HG02870 (cell line): Measurements from ENCODE around the gene RCSD1.
"Not testable (repeated sequence)": the region's sequence is repeated elsewhere in the genome, so short reads cannot be mapped to it uniquely, and the experiment has no call there.

ENCODE experiments used
- ATAC-seq: cut with Tn5 transposase; IDR thresholded peaks from one replicate; pipeline ENCODE4 v1.9.1; 2021; ENCODE audit warnings: mild to moderate bottlenecking, moderate library complexity; ENCODE audit not compliant: unreplicated experiment

The RCSD1 gene, protein sequence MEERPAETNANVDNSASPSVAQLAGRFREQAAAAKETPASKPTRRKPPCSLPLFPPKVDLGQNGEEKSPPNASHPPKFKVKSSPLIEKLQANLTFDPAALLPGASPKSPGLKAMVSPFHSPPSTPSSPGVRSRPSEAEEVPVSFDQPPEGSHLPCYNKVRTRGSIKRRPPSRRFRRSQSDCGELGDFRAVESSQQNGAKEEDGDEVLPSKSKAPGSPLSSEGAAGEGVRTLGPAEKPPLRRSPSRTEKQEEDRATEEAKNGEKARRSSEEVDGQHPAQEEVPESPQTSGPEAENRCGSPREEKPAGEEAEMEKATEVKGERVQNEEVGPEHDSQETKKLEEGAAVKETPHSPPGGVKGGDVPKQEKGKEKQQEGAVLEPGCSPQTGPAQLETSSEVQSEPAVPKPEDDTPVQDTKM

DNA sequence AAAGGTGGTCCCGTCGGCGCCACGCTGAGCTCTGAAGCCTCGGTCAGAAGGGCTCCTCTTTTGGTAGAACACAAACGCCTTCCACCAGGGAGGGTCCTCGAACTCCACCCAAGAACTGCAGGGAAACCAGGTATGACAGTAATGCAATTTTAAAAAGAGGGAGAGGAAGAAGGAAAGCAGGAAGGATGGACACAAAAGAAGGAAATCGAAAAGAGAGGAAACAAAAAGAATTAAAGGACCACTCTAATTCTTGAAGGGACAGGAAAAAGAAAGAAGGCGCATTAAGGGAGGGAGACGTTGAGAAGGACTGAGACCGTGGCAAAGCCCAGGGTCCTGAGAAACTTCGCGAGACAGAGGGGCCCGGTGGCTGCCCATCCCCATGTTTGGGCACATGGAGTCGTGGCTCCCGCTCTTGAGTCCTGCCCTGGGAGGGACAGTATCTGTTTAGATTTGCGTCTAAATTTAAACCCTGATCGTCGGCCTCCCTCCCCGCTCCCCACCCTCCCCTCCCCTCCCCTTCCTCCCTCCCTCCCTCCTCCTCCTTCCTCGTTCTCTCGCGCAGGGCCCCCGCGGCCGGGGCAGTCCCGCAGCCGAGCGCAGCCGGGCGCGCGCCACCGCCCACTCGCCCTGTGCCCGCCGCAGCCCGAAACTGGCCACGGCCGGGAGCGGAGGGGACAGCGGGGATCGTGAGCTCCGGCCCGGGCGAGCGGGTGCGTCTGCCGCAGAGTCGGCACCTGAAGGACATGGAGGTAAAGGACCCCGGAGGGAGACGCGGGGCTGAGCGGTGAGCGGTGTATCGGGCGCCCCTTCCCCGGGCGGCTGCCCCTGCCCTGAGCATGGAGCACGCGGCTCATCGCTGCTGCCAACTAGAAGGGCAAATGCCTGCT, at the start of gene RCSD1:
RCSD1 (plus strand) TSS at position 552 of the 887 bp plus-strand sequence; CDS start at position 744, 192 bp downstream.
- ATAC-seq, result no peak

DNA sequence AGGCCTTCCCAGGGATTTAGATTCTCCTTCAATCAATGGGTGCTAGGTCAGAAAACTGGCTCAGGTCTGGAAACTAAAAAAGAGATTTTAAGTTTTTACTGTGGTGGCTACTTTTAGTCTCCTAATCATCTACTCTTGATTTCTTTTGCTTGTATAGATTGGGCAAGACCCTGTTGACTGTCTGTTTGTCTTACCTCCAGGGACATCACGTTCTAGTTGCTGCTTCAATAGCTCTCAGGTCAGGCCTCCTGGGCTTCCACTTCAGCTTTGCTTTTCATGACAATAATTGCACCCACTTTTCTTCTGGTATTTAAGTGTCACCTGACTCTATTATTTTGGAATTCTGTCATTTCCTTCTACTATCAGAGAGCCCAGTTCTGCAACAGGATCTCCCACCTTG, 48.0 kb upstream of the RCSD1 start:
- no peak for ATAC-seq

DNA sequence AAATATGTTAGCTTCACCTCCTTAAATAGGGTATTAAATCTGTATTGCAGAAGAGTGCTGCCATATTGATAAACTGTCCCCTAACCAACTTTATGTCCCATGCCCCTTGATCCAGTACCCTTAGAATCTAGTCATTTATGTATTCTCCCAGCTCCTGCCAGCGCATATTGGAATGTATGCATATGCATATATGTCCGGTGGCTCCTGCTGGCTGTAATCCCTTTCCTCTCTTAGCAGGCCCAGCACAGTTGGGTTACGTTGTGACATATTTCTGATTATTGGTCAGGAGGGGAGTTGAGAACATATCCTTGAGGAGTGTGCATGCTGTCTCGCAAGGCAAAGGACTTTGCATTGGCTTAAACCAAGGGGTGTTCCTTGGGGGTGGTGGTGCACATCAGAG, 47.3 kb upstream of the RCSD1 start:
- no peak for ATAC-seq

DNA sequence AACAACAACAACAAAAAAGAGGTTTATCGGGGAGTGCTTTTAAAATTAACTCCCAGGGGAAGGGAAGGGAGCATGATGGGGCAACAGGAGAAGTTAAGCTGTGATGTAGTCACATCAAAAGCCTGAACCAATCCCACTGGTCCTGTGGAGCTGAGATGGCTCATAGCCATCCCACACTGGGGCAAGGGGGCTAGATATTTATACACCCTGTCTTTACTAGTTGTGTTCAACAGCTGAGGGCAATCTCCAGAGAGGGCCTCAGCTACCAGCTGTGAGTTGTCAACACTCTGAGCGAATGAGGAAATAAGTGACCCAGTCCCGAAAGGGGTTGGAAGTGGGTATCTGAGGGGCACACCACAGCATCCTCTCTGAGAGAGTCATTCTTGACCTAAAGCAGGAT, 45.5 kb upstream of the RCSD1 start:
- no peak for ATAC-seq

DNA sequence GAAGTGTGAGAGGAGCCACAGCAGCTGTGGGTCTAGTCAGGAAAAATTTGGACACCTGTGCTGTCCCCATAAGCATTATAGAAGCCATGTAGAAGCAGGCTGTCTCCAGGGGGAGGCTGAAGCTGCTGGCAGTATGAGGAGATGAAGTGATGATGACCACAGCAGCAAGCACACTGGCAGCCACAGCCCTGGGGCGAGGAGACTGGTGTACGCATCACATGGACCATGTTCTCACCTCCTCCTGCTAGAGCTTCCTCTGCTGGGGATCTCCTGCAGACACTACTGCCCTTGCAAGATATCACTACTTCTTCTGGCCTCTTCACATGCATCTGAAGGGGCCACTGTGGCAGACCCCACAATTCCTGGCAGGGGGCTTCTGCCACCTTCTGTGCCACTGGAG, 42.7 kb upstream of the RCSD1 start:
- no peak for ATAC-seq

DNA sequence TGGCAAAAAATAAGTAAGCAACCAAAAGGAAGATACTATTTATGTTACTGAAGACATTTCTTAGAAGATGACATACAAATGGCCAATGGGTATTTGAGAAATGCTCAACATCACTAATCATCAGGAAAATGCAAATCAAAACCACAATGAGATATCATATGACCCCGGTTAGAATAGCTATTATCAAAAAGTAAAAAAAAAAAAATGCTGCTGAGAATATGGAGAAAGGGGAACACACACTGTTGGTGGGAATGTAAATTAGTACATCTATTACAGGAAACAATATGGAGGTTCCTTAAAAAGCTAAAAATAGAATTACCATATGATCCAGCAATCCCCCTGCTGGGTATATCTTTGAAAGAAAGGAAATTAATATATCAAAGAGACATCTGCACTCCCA, 42.2 kb upstream of the RCSD1 start:
- ATAC-seq, result no peak

DNA sequence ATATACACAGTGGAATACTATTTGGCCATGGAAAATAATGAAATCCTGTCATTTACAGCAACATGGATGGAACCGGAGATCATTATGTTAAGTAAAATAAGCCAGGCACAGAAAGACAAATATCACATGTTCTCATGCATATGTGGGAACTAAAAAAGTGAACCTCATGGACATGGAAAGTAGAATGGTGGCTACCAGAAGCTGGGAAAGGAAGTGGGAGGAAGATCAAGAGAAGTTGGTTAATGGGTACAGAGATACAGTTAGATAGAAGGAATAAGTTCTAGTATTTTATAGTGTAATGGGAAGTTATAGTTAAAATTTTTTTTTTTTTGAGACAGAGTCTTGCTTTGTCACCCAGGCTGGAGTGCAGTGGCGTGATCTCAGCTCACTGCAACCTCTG, 41.7 kb upstream of the RCSD1 start:
- ATAC-seq, result no peak

DNA sequence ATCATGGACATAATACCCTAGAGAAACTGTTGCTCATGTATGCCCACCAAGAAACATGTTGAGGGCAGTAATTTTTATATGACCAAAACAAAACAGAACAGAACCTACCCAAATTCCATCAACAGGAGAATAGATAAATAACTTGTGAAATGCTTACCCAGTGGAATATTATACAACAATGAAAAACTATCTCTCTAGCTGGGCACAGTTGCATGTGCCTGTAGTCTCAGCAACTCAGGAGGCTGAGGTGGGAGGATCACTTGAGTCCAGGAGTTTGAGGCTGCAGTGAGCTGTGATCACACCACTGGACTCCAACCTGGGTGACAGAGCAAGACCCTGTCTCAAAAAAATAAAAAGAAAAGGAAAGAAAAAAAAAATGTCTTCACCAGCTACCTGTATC, 37.6 kb upstream of the RCSD1 start:
- ATAC-seq, result no peak

DNA sequence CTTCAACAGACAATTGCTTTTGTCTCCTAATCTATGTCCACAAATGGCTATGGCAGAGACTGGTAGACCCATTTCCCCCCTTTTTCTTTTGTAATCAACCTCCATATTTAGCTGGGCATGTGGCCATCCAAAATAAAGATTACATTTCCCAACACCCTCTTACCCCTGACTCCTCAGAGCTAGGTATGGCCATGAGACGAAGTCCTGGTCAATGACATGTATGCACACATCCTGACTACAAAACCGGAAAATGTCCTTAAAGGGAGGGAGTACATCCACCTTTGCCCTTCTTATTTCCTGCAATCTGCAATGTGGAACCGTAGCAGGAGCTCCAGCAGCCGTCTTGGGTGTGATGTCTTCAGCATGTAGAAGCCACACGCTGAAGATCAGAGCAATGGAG, 36.2 kb upstream of the RCSD1 start:
- ATAC-seq, result no peak

DNA sequence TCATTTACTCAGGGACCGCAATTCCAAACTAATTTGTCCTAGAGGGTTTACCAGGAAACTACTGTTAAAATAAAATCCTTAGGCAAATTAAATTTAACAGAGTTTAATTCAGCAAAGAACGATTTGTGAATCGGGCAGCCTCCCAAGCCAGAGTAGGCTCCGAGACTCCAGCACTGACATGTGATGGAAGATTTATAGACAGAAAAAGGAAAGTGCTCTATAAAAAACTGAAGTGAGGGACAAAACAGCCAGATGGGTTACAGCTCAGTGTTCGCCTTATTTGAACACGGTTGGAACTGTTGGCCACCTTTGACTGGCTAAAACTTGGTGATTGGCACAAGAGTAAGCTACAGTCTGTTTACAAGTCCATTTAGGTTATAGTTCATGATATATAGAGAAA, 35.2 kb upstream of the RCSD1 start:
- no peak for ATAC-seq

DNA sequence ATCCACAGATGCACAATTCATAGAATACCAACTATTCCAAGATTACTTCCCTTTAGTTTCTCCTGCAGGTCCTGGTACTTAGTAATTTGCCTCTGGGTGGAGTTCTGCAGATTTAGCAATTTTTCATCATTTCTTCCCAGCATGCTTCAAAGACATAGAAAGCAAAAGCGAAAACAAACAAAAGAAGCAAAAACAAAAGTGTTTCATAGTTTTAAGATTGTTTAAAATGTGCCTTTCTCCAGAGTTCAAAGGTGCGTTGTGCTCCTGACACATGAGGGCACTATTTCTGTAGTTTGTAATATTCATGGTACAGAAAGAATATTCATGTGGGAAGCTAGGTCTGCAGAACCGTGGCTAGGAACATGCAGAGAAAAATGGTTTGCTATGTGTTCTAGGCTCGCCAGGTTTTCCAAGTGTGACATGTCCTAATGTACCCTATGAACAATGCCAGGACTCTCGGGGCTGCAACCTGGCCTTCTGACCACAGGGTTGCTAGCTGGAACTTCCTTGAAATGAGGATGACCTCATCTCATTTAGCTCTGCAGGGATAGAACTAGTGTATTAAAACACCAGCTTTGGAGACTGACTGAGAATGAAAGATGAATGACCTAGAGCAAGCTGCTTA, 30.0 kb upstream of the RCSD1 start:
- ATAC-seq, result peak; percentile 68

DNA sequence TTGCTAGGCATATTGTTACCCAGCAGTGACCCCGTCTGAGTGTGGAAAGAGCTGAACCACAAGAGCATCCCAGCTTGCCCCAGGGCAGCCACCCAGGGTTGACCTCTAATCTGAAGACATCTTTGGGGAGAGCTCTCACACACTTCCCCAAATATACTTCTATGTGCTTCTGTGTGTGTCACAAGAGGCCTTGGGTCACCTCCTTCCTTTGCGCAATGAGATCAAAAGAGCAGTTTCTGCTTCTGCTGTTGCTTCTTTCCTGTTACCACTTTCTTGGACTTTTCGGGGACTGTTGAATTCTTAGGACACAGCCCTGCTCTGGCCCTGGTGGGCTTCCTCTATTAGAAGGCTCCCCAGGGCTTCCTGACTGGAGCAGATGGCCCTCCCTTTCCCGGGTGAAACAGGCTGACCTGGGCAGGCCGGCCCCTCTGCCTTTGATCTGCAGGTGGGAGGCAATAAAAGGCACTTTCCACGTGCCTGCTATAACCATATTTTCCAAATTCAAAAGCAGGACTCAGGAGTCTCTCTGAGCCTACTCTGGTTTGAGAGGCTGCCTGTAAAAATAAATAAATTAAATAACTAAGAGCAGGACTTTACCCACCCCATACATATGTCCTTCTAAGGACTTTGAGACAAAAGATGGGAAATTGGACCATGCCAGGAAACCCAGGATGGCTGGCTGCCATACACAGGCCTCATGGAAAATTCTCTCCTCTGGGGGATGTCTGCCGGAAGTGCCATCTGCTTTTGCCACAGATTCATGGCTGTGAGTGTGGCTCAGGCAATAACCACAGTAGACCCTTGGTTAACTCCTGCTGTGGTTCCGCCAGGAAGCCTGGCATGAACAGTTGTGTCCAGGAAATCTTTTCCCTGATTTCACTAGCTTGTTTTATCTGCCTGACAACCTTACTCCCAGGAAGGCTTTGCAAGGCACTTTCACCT, 28.3 kb upstream of the RCSD1 start:
- ATAC-seq, result no peak

DNA sequence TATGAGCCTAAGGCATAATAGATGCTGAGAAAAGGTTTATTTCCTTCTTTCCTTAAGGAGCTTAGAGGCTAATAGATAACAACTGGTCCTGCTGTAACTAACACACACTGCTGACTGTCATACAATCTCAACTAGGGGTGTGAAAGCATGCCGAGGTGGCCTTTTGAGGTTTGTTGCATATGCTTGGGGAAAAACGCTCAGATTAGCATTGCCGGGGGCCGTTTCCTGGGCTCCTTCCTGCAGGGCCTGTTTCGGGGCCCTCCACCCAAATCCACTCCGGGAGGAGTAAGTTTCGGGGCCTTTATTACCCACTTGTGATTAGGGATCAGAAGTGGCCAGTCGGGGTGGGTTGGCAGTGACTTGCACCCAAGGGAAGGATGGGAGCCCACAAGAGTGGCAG, 27.2 kb upstream of the RCSD1 start:
- no peak for ATAC-seq

DNA sequence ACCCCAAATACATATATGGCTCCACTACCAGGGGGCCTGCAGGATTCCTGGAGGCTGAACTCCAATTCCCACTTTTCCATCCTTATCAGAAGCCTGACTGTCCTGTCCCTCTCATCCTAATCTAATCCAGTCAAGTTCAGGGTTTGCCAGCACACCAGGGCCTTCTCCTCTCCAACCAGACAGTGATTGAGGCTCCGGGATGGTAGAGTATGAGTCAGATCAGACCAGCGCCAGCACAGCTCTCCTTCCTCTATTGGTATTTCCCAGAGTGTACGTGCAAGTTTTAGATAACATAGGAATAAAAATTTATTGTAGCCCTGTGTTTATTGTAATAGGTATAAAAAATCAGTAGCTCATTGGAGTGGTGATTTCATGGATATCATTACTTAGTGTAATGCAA, 24.5 kb upstream of the RCSD1 start:
- ATAC-seq, result no peak

DNA sequence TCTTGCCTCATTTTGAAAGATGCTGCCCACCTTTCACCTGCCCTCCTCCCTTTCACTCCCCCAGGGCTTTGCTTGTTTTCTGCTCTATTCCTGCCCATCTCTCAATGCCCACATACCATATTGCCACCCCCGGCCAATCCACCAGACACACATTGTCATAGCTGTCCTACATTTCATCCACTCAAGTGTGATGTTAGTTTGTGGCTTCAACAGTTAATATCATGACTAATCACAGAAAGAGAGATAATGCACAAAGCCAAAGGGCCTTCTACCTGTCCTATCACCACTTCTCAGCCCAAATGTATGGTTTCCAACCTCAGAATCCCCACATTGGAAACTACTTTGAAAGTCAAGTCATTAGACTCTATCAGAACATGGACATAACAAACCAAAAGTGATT, 18.0 kb upstream of the RCSD1 start:
- ATAC-seq, result no peak

DNA sequence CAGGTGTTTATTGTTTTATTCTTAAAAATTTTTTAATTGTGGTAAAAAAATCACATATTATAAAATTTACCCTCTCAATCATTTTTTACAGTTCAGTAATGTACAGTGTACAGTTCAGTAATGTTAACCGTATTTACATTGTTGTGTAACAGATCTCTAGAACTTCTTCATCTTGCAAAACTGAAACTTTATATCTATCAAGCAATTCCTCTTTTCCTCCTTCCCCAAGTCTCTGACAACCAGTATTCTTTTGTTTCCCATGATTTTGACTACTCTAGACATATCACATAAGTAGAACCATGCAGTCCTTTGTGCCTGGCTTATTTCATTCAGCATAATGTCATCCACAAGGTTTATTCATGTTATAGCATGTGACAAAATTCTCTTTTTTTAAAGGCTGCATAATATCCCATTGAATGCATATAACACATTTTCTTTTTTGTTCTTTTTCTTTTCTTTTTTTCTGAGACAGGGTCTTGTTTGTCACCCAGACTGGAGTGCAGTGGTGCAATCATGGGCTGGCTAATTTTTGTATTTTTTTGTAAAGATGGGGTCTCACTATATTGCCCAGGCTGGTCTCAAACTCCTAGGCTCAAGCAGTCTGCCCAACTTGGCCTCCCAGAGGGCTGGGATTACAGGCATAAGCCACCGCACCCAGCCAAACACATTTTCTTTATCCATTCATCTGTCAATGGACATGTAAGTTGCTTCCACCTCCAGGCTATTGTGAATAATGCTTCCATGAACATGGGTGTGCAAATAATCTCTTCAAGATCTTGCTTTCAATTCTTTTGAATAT, 17.2 kb upstream of the RCSD1 start:
- ATAC-seq, result no peak

DNA sequence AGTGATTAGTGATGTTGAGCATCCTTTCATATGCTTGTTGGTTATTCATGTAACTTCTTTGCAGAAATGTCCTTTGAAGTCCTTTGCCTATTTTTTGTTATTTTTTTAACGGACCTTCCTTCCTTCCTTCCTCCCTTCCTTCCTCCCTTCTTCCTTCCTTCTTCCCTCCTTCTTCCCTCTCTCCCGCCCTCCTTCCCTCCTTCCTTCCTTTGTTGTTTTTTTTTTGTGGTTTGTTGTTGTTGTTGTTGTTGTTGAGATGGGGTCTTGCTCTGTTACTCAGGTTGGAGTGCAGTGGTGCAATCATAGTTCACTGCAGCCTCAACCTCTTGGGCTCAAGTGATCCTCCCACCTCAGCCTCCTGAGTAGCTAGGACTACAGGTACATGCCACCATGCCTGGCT, 16.0 kb upstream of the RCSD1 start:
- not testable (repeated sequence) for ATAC-seq

DNA sequence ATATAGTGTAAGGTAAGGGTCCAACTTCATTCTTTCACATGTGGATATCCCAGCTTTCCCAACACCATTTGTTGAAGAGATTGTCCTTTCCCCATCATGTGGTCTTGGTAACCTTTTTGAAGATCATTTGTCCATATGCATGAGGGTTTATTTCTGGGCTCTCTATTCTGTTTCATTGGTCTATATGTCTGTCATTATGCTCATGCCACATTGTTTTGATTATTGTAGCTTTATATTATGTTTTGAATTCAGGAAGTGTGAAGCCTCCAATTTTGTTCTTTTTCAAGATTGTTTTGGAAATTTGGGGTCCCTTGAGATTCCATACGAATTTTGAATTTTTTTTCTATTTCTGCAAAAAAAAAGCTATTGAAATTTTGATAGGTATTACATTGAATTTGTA, 15.2 kb upstream of the RCSD1 start:
- no peak for ATAC-seq

DNA sequence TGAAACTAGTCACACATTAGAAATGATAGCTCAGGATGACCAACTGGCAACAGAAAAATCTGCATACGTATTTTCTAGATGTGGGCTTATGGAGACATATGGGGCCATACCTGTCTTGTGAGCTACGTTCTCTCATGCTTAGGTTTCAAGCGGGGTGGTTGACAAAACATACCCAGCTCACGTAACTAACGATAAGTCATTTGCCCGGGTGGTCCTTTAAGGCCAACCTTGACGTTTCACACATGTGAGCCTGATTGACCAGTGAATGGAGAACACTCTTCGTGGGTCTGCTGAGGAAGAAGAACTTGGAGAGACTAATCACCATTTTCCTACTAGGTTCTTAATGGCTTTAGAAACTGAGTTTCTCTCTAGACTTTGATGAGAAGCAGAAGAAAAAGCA, 13.5 kb upstream of the RCSD1 start:
- no peak for ATAC-seq
